GM12878 (cell line): Measurements from ENCODE around the gene SOCS6. TPM values are rescaled to one million over a fixed set of nuclear protein-coding genes. Genes with fewer than 3 reads are reported as not detected.

Experiments used
- ATAC-seq: fragments of 200-7000 bp; cut with Tn5 transposase; 3 replicates; pipeline ENCODE4 v1.9.1; 2020; ENCODE audit warnings: mild to moderate bottlenecking, moderate library complexity
- BruUV-seq: library from RNA; stranded (reverse); fragments of 400-500 nt; replicated peaks from 2 replicates; lab custom pipeline; 2021; lab: Mats Ljungman, UMichigan
- CTCF ChIA-PET: fragments of 300-600 bp; sonication (Branson Sonifier 250); formaldehyde crosslinking; extraction: SDS; loops from one replicate; lab custom pipeline; 2021; ENCODE audit warnings: inconsistent platforms; lab: Yijun Ruan, JAX
- POLR2A ChIA-PET: fragments of 350-600 bp; formaldehyde crosslinking; extraction: SDS; loops from one replicate; lab custom pipeline; 2021; ENCODE audit warnings: inconsistent platforms; lab: Charles Lee
- RAD21 ChIA-PET: fragments of 300-600 bp; sonication (Branson Sonifier 250); formaldehyde crosslinking; loops from one replicate; lab custom pipeline; 2023; ENCODE audit warnings: antibody characterized with exemption; ENCODE audit not compliant: unreplicated experiment; lab: Charles Lee
- SMC1A ChIA-PET: fragments of 300-600 bp; sonication (Branson Sonifier 250); formaldehyde crosslinking; loops from one replicate; lab custom pipeline; 2023; ENCODE audit not compliant: unreplicated experiment, uncharacterized antibody; lab: Charles Lee
- DNase-seq: peaks from one replicate; pipeline ENCODE4 v3.0.0-alpha.2; 2011; ENCODE audit warnings: low read depth, low spot score
- FAIRE-seq: peaks from 3 replicates; lab custom pipeline; 2011; peaks lifted over from hg19 to GRCh38; lab: Jason Lieb, UNC
- H2AFZ ChIP-seq: 2 replicates; pipeline ENCODE4 v1.6.0; 2011; ENCODE audit warnings: low read depth, low read length, control low read depth; ENCODE audit not compliant: control insufficient read depth
- H3K27ac ChIP-seq: 2 replicates; pipeline ENCODE4 v1.5.1; 2011; ENCODE audit warnings: control low read depth; ENCODE audit not compliant: control insufficient read depth, insufficient read depth
- H3K27me3 ChIP-seq, 2 experiments: replicated peaks in 1 of 2; 2 replicates each; pipeline versions ENCODE4 v1.6.0 to v1.6.1; 2011; ENCODE audit warnings: low read length in 1 of 2; ENCODE audit not compliant: control insufficient read depth in 2 of 2, insufficient read depth in 2 of 2
- H3K36me3 ChIP-seq, 2 experiments: 2 replicates each; pipeline ENCODE4 v1.5.1; 2011; ENCODE audit warnings: low read length in 1 of 2; ENCODE audit not compliant: control insufficient read depth in 2 of 2, insufficient read depth in 2 of 2
- H3K4me1 ChIP-seq: 2 replicates; pipeline ENCODE4 v1.6.1; 2011; ENCODE audit warnings: mild to moderate bottlenecking, low read length, moderate library complexity, mixed read lengths; ENCODE audit not compliant: control insufficient read depth, insufficient read depth
- H3K4me2 ChIP-seq: 2 replicates; pipeline ENCODE4 v1.6.0; 2011; ENCODE audit warnings: control low read depth; ENCODE audit not compliant: control insufficient read depth, insufficient read depth
- H3K4me3 ChIP-seq: fragments of 200-600 bp; sonication (generic); 2 replicates; pipeline ENCODE4 v1.5.1; 2016
- H3K79me2 ChIP-seq: 2 replicates; pipeline ENCODE4 v1.6.0; 2011; ENCODE audit warnings: low read length; ENCODE audit not compliant: control insufficient read depth, insufficient read depth
- H3K9ac ChIP-seq: 2 replicates; pipeline ENCODE4 v1.8.0; 2011; ENCODE audit warnings: low read length, control low read depth, mixed read lengths; ENCODE audit not compliant: control insufficient read depth, insufficient read depth
- H3K9me3 ChIP-seq: replicated peaks from 3 replicates; pipeline ENCODE4 v1.5.1; 2011; ENCODE audit warnings: mild to moderate bottlenecking, low read length; ENCODE audit not compliant: control insufficient read depth, insufficient read depth
- H4K20me1 ChIP-seq: 2 replicates; pipeline ENCODE4 v1.6.0; 2011; ENCODE audit not compliant: control insufficient read depth, insufficient read depth
- ATF3 ChIP-seq: IDR thresholded peaks from 2 replicates; pipeline ENCODE4 v1.6.1; 2011; ENCODE audit warnings: low read depth, mild to moderate bottlenecking, low read length, moderate library complexity, borderline replicate concordance; ENCODE audit errors: extremely low read depth
- BCL11A ChIP-seq: IDR thresholded peaks from 2 replicates; pipeline ENCODE4 v1.6.1; 2011; ENCODE audit warnings: low read depth, low read length
- CREB1 ChIP-seq: IDR thresholded peaks from 2 replicates; pipeline ENCODE4 v1.6.1; 2012; ENCODE audit warnings: low read depth, mild to moderate bottlenecking, inconsistent platforms
- CUX1 ChIP-seq: IDR thresholded peaks from 2 replicates; pipeline ENCODE4 v1.6.1; 2012; ENCODE audit warnings: improper control_type of control experiment, low read depth, low read length; ENCODE audit not compliant: insufficient replicate concordance
- IRF4 ChIP-seq: IDR thresholded peaks from 2 replicates; pipeline ENCODE4 v1.6.1; 2011; ENCODE audit warnings: low read depth, low read length
- PRDM15 ChIP-seq: fragments of 450-650 bp; formaldehyde crosslinking; IDR thresholded peaks from 2 replicates; pipeline ENCODE4 v1.4.0; 2020; ENCODE audit warnings: mild to moderate bottlenecking, moderate library complexity
- SKIL ChIP-seq: fragments of 450-650 bp; IDR thresholded peaks from 2 replicates; pipeline ENCODE4 v1.6.1; 2017; ENCODE audit warnings: mild to moderate bottlenecking, low read depth, inconsistent platforms; ENCODE audit not compliant: poor library complexity, severe bottlenecking
- SMAD5 ChIP-seq: IDR thresholded peaks from 2 replicates; pipeline ENCODE4 v1.6.1; 2016; ENCODE audit warnings: antibody characterized with exemption, low read depth
- TCF7 ChIP-seq: IDR thresholded peaks from 2 replicates; pipeline ENCODE4 v1.6.1; 2014; ENCODE audit warnings: antibody characterized with exemption, borderline replicate concordance
- WGBS: methylation state at CpG from one replicate; pipeline ENCODE4 v1.1.6; 2016; ENCODE audit warnings: low lambda C conversion rate; ENCODE audit not compliant: insufficient replicate concordance, insufficient coverage; ENCODE audit errors: missing lambda C conversion rate; 5-methylcytosine and 5-hydroxymethylcytosine counted together
- in situ Hi-C: fragments of 300-500 bp; cut with MboI; formaldehyde crosslinking; loops from 9 replicates; pipeline ENCODE4 v1.14.3; 2018; ENCODE audit warnings: mixed read lengths
- intact Hi-C: fragments of 100-400 bp; cut with micrococcal nuclease; formaldehyde crosslinking; loops from one replicate; pipeline ENCODE4 v1.14.2; 2022; ENCODE audit not compliant: unreplicated experiment
- polyA plus RNA-seq, 11 experiments: library from polyadenylated mRNA; depleted of rRNA in 4 of 11; unstranded in 6 of 11; stranded (reverse) in 5 of 11; fragments of >200 nt; fragmentation: Nextera tagmentation in 4 of 11; fragmentation: Illumina TruSeq in 1 of 11; extraction: Ambion mirVana in 4 of 11; extraction: Trizol in 1 of 11; gene quantifications; 1 replicate in 1 of 11; 2 replicates in 10 of 11; pipeline versions ENCODE4 v1.2.1 to v1.2.3, GENCODE V29; 2011 to 2016; ENCODE audit warnings: inconsistent platforms in 2 of 11, missing spikeins in 2 of 11, low read depth in 1 of 11
- total RNA-seq, 4 experiments: library from RNA; depleted of rRNA in 3 of 4; stranded (reverse); fragments of >200 nt in 3 of 4; fragmentation: Illumina TruSeq in 1 of 4; extraction: Trizol in 1 of 4; gene quantifications; 2 replicates each; pipeline versions ENCODE4 v1.2.1 to v1.2.3, GENCODE V29; 2013 to 2021

Gene SOCS6
- total and polyA plus RNA-seq, 10 of the 15 experiments (the other 5 are each of a cell fraction or from before 2014, with no cell fraction given), result 1.6 to 6.1 (median 4.1) TPM

GRCh38 chr18:70376914-70377258, 88.0 kb downstream of the SOCS6 start (continued):
- TF ChIP-seq PRDM15 (CRISPR knock-in tag), result no peak
- TF ChIP-seq IRF4, result no peak
- TF ChIP-seq BCL11A, result no peak

- FAIRE-seq (no peak), DNase-seq (no peak), ATAC-seq (no peak)
- ChIA-PET SMC1A (no interaction called here), RAD21 (no interaction called here), POLR2A (no interaction called here), CTCF (no interaction called here)
- H3K9me3 ChIP-seq, result no peaks in the 10 kb centered on the region
- H3K9ac ChIP-seq, result no peak overlapping the region
- no peaks in the 10 kb centered on the region for H3K27me3 ChIP-seq
- no peaks in the 10 kb centered on the region for H3K79me2 ChIP-seq
- no peak overlapping the region for H2AFZ ChIP-seq
- no peaks in the 10 kb centered on the region for H3K36me3 ChIP-seq
- H3K4me2 ChIP-seq, result no peak overlapping the region
- H4K20me1 ChIP-seq, result no peaks in the 10 kb centered on the region
- in situ Hi-C loops (no loop called here), intact Hi-C loops (no loop called here)
- H3K4me1 ChIP-seq, result no peaks in the 10 kb centered on the region
- no TSS peak for BruUV-seq
- WGBS, result 57% methylated on average over 8 of the region's 8 CpGs
- no peak overlapping the region for H3K4me3 ChIP-seq
- H3K27ac ChIP-seq, result no peak overlapping the region
- TF ChIP-seq SKIL, result no peak
- no peak for TF ChIP-seq SMAD5
- TF ChIP-seq CUX1, result no peak
- no peak for TF ChIP-seq TCF7
- no peak for TF ChIP-seq CREB1
- TF ChIP-seq ATF3, result no peak
These were observed 88.5 kb downstream of the SOCS6 start for GRCh38 chr18:70377317-70377799.
